ENCODE measurements around the gene RGS7.

DNA sequence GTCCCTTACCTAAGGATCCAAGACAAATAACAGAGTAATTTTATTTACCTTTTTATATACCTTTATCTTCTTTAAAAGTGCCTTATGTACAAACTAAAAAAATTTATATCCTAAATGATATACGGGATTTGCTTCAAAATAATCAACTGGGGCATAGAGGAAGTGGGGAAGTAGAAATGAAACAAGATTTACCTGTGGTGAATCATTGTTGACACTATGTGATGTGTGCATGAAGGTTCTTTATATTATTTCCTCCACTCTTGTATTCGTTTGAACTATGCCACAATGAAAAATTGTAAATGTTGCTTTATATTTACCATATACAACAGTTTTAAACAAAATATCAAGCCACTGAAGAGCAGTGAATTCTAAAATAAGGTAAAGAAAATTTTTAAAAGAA lies 13.0 kb downstream of the RGS7 start:
- TF ChIP-seq, protein P1, sequence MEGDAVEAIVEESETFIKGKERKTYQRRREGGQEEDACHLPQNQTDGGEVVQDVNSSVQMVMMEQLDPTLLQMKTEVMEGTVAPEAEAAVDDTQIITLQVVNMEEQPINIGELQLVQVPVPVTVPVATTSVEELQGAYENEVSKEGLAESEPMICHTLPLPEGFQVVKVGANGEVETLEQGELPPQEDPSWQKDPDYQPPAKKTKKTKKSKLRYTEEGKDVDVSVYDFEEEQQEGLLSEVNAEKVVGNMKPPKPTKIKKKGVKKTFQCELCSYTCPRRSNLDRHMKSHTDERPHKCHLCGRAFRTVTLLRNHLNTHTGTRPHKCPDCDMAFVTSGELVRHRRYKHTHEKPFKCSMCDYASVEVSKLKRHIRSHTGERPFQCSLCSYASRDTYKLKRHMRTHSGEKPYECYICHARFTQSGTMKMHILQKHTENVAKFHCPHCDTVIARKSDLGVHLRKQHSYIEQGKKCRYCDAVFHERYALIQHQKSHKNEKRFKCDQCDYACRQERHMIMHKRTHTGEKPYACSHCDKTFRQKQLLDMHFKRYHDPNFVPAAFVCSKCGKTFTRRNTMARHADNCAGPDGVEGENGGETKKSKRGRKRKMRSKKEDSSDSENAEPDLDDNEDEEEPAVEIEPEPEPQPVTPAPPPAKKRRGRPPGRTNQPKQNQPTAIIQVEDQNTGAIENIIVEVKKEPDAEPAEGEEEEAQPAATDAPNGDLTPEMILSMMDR (conservative IDR thresholded peaks at IDR 0.05 in 1 of 2, IDR thresholded peaks at IDR 0.05 in 1 of 2; ENCODE audit: extremely low read depth in 1 of 2, insufficient read depth in 1 of 2, low read depth in 1 of 2, low read length in 2 of 2): no peak
- TF ChIP-seq EZH2 (IDR thresholded peaks at IDR 0.05; ENCODE audit: borderline replicate concordance, low read length): no peak

All from mammary epithelial cell (primary cell).